ENCODE measurements around the gene MKX. TPM values are rescaled to one million over a fixed set of nuclear protein-coding genes. Genes with fewer than 3 reads are reported as not detected.

The MKX gene
- total and polyA plus RNA-seq, 2 donors (not counting 3 experiments of a cell fraction or from before 2014, with no cell fraction given) = not detected

GRCh38 chr10:27658788-27659187 lies 86.8 kb downstream of the MKX start:
- H3K9me1 ChIP-seq (replicated peaks; ENCODE audit: control insufficient read depth, extremely low read depth, insufficient read depth, low read length) = no peaks in the 10 kb centered on the region
- FAIRE-seq (no peak), DNase-seq (ENCODE audit: low read depth, low spot score) (no peak)
- intact Hi-C loops (cut with micrococcal nuclease) (loop anchor here (5.0 kb wide), 2 partner anchors 519 to 584 kb away; no protein-coding TSS in a partner anchor), dilution Hi-C loops (cut with MboI; ENCODE audit: extremely low pct_ligation_motif_present, low sequenced_read_pairs) (no loop called here)
- ChIA-PET CTCF (interaction anchor here (0.6 to 2.2 kb wide), 4 partner anchors 17 to 583 kb away, joined by 3 to 11 read pairs (median 4); no protein-coding TSS in a partner anchor), POLR2A (no interaction called here)
- no TSS peak for BruUV-seq (replicated peaks)
- H3K27ac ChIP-seq (ENCODE audit: insufficient read depth, low read depth, low read length) = no peak overlapping the region
- H3K4me2 ChIP-seq (ENCODE audit: insufficient read depth, low read length) = no peak overlapping the region
- no peaks in the 10 kb centered on the region for H3K36me3 ChIP-seq (ENCODE audit: control insufficient read depth in 2 of 2, extremely low read depth in 1 of 2, insufficient read depth in 2 of 2, low read length in 2 of 2)
- no peaks in the 10 kb centered on the region for H3K4me1 ChIP-seq (ENCODE audit: control insufficient read depth, extremely low read depth, insufficient read depth, low read length)
- H3K4me3 ChIP-seq (replicated peaks in 1 of 3; ENCODE audit: insufficient read depth in 1 of 3, low read depth in 1 of 3, low read length in 3 of 3) = no peak overlapping the region
- no peak overlapping the region for H2AFZ ChIP-seq (ENCODE audit: low read depth, low read length)
- H3K9ac ChIP-seq (replicated peaks; ENCODE audit: extremely low read depth, insufficient read depth, low read length) = no peak overlapping the region
- H3K9me3 ChIP-seq (replicated peaks; ENCODE audit: control insufficient read depth, insufficient read depth, low read length) = no peaks in the 10 kb centered on the region
- no peaks in the 10 kb centered on the region for H3K79me2 ChIP-seq (ENCODE audit: control insufficient read depth, insufficient read depth, low read length)
- TF ChIP-seq CTCF (IDR thresholded peaks at IDR 0.05; ENCODE audit: extremely low read depth in 1 of 2, insufficient read depth in 1 of 2, low read depth in 1 of 2, low read length in 2 of 2) (no peak), MAX (IDR thresholded peaks at IDR 0.05; ENCODE audit: insufficient read depth, insufficient read length) (no peak), JUN (IDR thresholded peaks at IDR 0.05; ENCODE audit: borderline replicate concordance, insufficient read depth, insufficient read length, low read depth) (no peak), POLR2AphosphoS5 (IDR thresholded peaks at IDR 0.05; ENCODE audit: insufficient read depth, low read depth, low read length) (no peak), GATA2 (IDR thresholded peaks at IDR 0.05; ENCODE audit: insufficient read depth, insufficient read length, low read depth, low read length) (no peak), FOS (IDR thresholded peaks at IDR 0.05; ENCODE audit: borderline replicate concordance, insufficient read depth, low read length) (no peak), MYC (IDR thresholded peaks at IDR 0.05; ENCODE audit: low read depth, low read length) (no peak), POLR2A (IDR thresholded peaks at IDR 0.05; ENCODE audit: low read depth, low read length) (no peak), EZH2 (IDR thresholded peaks at IDR 0.05; ENCODE audit: borderline replicate concordance, low read depth, low read length, severe bottlenecking) (no peak)
- H4K20me1 ChIP-seq (replicated peaks; ENCODE audit: control insufficient read depth, extremely low read depth, insufficient read depth, low read length) = no peaks in the 10 kb centered on the region
- peaks cover 0 to 1% of the 10 kb centered on the region in 2 experiments for H3K27me3 ChIP-seq (ENCODE audit: control insufficient read depth in 2 of 2, insufficient read depth in 2 of 2, low read length in 2 of 2)

All from endothelial cell of umbilical vein (primary cell).